ENCODE data around the gene NPL. TPM values are rescaled to one million over a fixed set of nuclear protein-coding genes. Genes with fewer than 3 reads are reported as not detected.
A peak's percentile ranks its signal among the peaks of the same experiment; 100 is the strongest.

Gene NPL
- total RNA-seq, 4 donors from 2014 or later = 9.6 to 94.5 (median 11.4) TPM; not detected in 1

GRCh38 chr1:182784556-182785171 lies 4.9 kb upstream of the NPL start:
- TF ChIP-seq POLR2AphosphoS5 (IDR thresholded peaks at IDR 0.05) = no peak
- TF ChIP-seq CTCF (IDR thresholded peaks at IDR 0.05) = peak; percentile 72 to 84 (median 79)
- intact Hi-C loops (cut with DNase I; ENCODE audit: low total_unique reads) (no loop called here), in situ Hi-C loops (cut with MboI; ENCODE audit: low pct_ligation_motif_present in 1 of 4, low pct_unique_long_range_greater_than_20kb in 1 of 4, low sequenced_read_pairs in 3 of 4) (loop anchor here (5.0 to 25.0 kb wide), 5 partner anchors 182 to 697 kb away; partner anchors contain the start of genes RGS16 (in 2 of the 4) and RGSL1 (in 1 of the 4))
- no peak for DNase-seq
- no peaks in the 10 kb centered on the region for H3K9me3 ChIP-seq
- peaks cover 4 to 8% (median 7%) of the 10 kb centered on the region in 4 donors for H3K4me1 ChIP-seq
- 28 to 49% methylated on average over 3 to 4 of the region's 4 CpGs for WGBS, 2 donors (ENCODE audit: low coverage in 1 of 2)
- H3K36me3 ChIP-seq = no peaks in the 10 kb centered on the region
- no peak overlapping the region for H3K4me3 ChIP-seq
- no peak overlapping the region for H3K27ac ChIP-seq
- no peaks in the 10 kb centered on the region for H3K27me3 ChIP-seq

GRCh38 chr1:182785181-182785580 lies 4.4 kb upstream of the NPL start:
- in situ Hi-C loops (cut with MboI; ENCODE audit: low pct_ligation_motif_present in 1 of 4, low pct_unique_long_range_greater_than_20kb in 1 of 4, low sequenced_read_pairs in 3 of 4) = loop anchor here (5.0 to 25.0 kb wide), 5 partner anchors 183 to 698 kb away; partner anchors contain the start of genes RGS16 (in 2 of the 4) and RGSL1 (in 1 of the 4)
- Histone ChIP-seq H3K4me1 (peaks cover 4 to 13% (median 12%) of the 10 kb centered on the region in 4 donors), H3K27me3 (no peaks in the 10 kb centered on the region), H3K4me3 (no peak overlapping the region), H3K9me3 (no peaks in the 10 kb centered on the region), H3K27ac (no peak overlapping the region), H3K36me3 (no peaks in the 10 kb centered on the region)
- WGBS, 2 donors (ENCODE audit: low coverage in 1 of 2) = 81 to 89% methylated on average over 2 of the region's 2 CpGs
- TF ChIP-seq EP300 (IDR thresholded peaks at IDR 0.05; ENCODE audit: low read depth) (no peak), POLR2AphosphoS5 (IDR thresholded peaks at IDR 0.05) (no peak), POLR2A (IDR thresholded peaks at IDR 0.05) (no peak), CTCF (IDR thresholded peaks at IDR 0.05) (no peak)
- no peak for DNase-seq
- intact Hi-C loops (cut with DNase I; ENCODE audit: low total_unique reads) = no loop called here

GRCh38 chr1:182786223-182786994 lies 3.2 kb upstream of the NPL start:
- intact Hi-C loops (cut with DNase I; ENCODE audit: low total_unique reads) = no loop called here
- H3K4me3 ChIP-seq = no peak overlapping the region
- in situ Hi-C loops (cut with MboI; ENCODE audit: low pct_ligation_motif_present in 1 of 4, low pct_unique_long_range_greater_than_20kb in 1 of 4, low sequenced_read_pairs in 3 of 4) = loop anchor here (5.0 to 25.0 kb wide), 5 partner anchors 184 to 699 kb away; partner anchors contain the start of genes RGS16 (in 2 of the 4) and RGSL1 (in 1 of the 4)
- 44 to 58% methylated on average over 3 to 6 of the region's 6 CpGs for WGBS, 2 donors (ENCODE audit: low coverage in 1 of 2)
- no peaks in the 10 kb centered on the region for H3K36me3 ChIP-seq
- H3K9me3 ChIP-seq = no peaks in the 10 kb centered on the region
- TF ChIP-seq CTCF (IDR thresholded peaks at IDR 0.05) = peak; percentile 56 to 70 (median 62)
- no peak for TF ChIP-seq EP300 (IDR thresholded peaks at IDR 0.05; ENCODE audit: low read depth)
- peak; percentile 66 for DNase-seq
- no peaks in the 10 kb centered on the region for H3K27me3 ChIP-seq
- peaks cover 4 to 17% (median 14%) of the 10 kb centered on the region in 4 donors for H3K4me1 ChIP-seq
- H3K27ac ChIP-seq = no peak overlapping the region

GRCh38 chr1:182786995-182787324 lies 2.6 kb upstream of the NPL start:
- TF ChIP-seq CTCF (IDR thresholded peaks at IDR 0.05) (no peak), POLR2AphosphoS5 (IDR thresholded peaks at IDR 0.05) (no peak), EP300 (IDR thresholded peaks at IDR 0.05; ENCODE audit: low read depth) (no peak), POLR2A (IDR thresholded peaks at IDR 0.05) (no peak)
- in situ Hi-C loops (cut with MboI; ENCODE audit: low pct_ligation_motif_present in 1 of 4, low pct_unique_long_range_greater_than_20kb in 1 of 4, low sequenced_read_pairs in 3 of 4) (loop anchor here (5.0 to 25.0 kb wide), 5 partner anchors 185 to 700 kb away; partner anchors contain the start of genes RGS16 (in 2 of the 4) and RGSL1 (in 1 of the 4)), intact Hi-C loops (cut with DNase I; ENCODE audit: low total_unique reads) (no loop called here)
- no peaks in the 10 kb centered on the region for H3K27me3 ChIP-seq
- no peaks in the 10 kb centered on the region for H3K9me3 ChIP-seq
- no peak overlapping the region for H3K4me3 ChIP-seq
- H3K4me1 ChIP-seq = peaks cover 4 to 17% (median 14%) of the 10 kb centered on the region in 4 donors
- 65 to 81% methylated on average over 3 to 4 of the region's 4 CpGs for WGBS, 2 donors (ENCODE audit: low coverage in 1 of 2)
- H3K27ac ChIP-seq = no peak overlapping the region
- H3K36me3 ChIP-seq = no peaks in the 10 kb centered on the region
- DNase-seq = no peak
